GM12878 (cell line): ENCODE results near the gene HEBP1. TPM values are rescaled to one million over a fixed set of nuclear protein-coding genes. Genes with fewer than 3 reads are reported as not detected.

ENCODE experiments used
- ATAC-seq: fragments of 200-7000 bp; cut with Tn5 transposase; 3 replicates; pipeline ENCODE4 v1.9.1; 2020; ENCODE audit warnings: mild to moderate bottlenecking, moderate library complexity
- BruUV-seq: library from RNA; stranded (reverse); fragments of 400-500 nt; replicated peaks from 2 replicates; lab custom pipeline; 2021; lab: Mats Ljungman, UMichigan
- CTCF ChIA-PET: fragments of 300-600 bp; sonication (Branson Sonifier 250); formaldehyde crosslinking; extraction: SDS; loops from one replicate; lab custom pipeline; 2021; ENCODE audit warnings: inconsistent platforms; lab: Yijun Ruan, JAX
- POLR2A ChIA-PET: fragments of 350-600 bp; formaldehyde crosslinking; extraction: SDS; loops from one replicate; lab custom pipeline; 2021; ENCODE audit warnings: inconsistent platforms; lab: Charles Lee
- RAD21 ChIA-PET: fragments of 300-600 bp; sonication (Branson Sonifier 250); formaldehyde crosslinking; loops from one replicate; lab custom pipeline; 2023; ENCODE audit warnings: antibody characterized with exemption; ENCODE audit not compliant: unreplicated experiment; lab: Charles Lee
- SMC1A ChIA-PET: fragments of 300-600 bp; sonication (Branson Sonifier 250); formaldehyde crosslinking; loops from one replicate; lab custom pipeline; 2023; ENCODE audit not compliant: unreplicated experiment, uncharacterized antibody; lab: Charles Lee
- DNase-seq: peaks from one replicate; pipeline ENCODE4 v3.0.0-alpha.2; 2011; ENCODE audit warnings: low read depth, low spot score
- FAIRE-seq: peaks from 3 replicates; lab custom pipeline; 2011; peaks lifted over from hg19 to GRCh38; lab: Jason Lieb, UNC
- H2AFZ ChIP-seq: 2 replicates; pipeline ENCODE4 v1.6.0; 2011; ENCODE audit warnings: low read depth, low read length, control low read depth; ENCODE audit not compliant: control insufficient read depth
- H3K27ac ChIP-seq: 2 replicates; pipeline ENCODE4 v1.5.1; 2011; ENCODE audit warnings: control low read depth; ENCODE audit not compliant: control insufficient read depth, insufficient read depth
- H3K27me3 ChIP-seq, 2 experiments: replicated peaks in 1 of 2; 2 replicates each; pipeline versions ENCODE4 v1.6.0 to v1.6.1; 2011; ENCODE audit warnings: low read length in 1 of 2; ENCODE audit not compliant: control insufficient read depth in 2 of 2, insufficient read depth in 2 of 2
- H3K36me3 ChIP-seq, 2 experiments: 2 replicates each; pipeline ENCODE4 v1.5.1; 2011; ENCODE audit warnings: low read length in 1 of 2; ENCODE audit not compliant: control insufficient read depth in 2 of 2, insufficient read depth in 2 of 2
- H3K4me1 ChIP-seq: 2 replicates; pipeline ENCODE4 v1.6.1; 2011; ENCODE audit warnings: mild to moderate bottlenecking, low read length, moderate library complexity, mixed read lengths; ENCODE audit not compliant: control insufficient read depth, insufficient read depth
- H3K4me2 ChIP-seq: 2 replicates; pipeline ENCODE4 v1.6.0; 2011; ENCODE audit warnings: control low read depth; ENCODE audit not compliant: control insufficient read depth, insufficient read depth
- H3K4me3 ChIP-seq: fragments of 200-600 bp; sonication (generic); 2 replicates; pipeline ENCODE4 v1.5.1; 2016
- H3K79me2 ChIP-seq: 2 replicates; pipeline ENCODE4 v1.6.0; 2011; ENCODE audit warnings: low read length; ENCODE audit not compliant: control insufficient read depth, insufficient read depth
- H3K9ac ChIP-seq: 2 replicates; pipeline ENCODE4 v1.8.0; 2011; ENCODE audit warnings: low read length, control low read depth, mixed read lengths; ENCODE audit not compliant: control insufficient read depth, insufficient read depth
- H3K9me3 ChIP-seq: replicated peaks from 3 replicates; pipeline ENCODE4 v1.5.1; 2011; ENCODE audit warnings: mild to moderate bottlenecking, low read length; ENCODE audit not compliant: control insufficient read depth, insufficient read depth
- H4K20me1 ChIP-seq: 2 replicates; pipeline ENCODE4 v1.6.0; 2011; ENCODE audit not compliant: control insufficient read depth, insufficient read depth
- BCL11A ChIP-seq: IDR thresholded peaks from 2 replicates; pipeline ENCODE4 v1.6.1; 2011; ENCODE audit warnings: low read depth, low read length
- CHD4 ChIP-seq: fragments of 200-600 bp; sonication (generic); IDR thresholded peaks from 2 replicates; pipeline ENCODE4 v1.6.1; 2016; ENCODE audit warnings: mild to moderate bottlenecking
- DPF2 ChIP-seq: fragments of 450-650 bp; IDR thresholded peaks from 2 replicates; pipeline ENCODE4 v1.6.1; 2017; ENCODE audit warnings: mild to moderate bottlenecking
- IKZF1 ChIP-seq: fragments of 450-650 bp; conservative IDR thresholded peaks from 2 replicates; pipeline ENCODE4 v1.6.1; 2017; ENCODE audit warnings: antibody characterized with exemption, mild to moderate bottlenecking
- IRF4 ChIP-seq: IDR thresholded peaks from 2 replicates; pipeline ENCODE4 v1.6.1; 2011; ENCODE audit warnings: low read depth, low read length
- POLR2AphosphoS5 ChIP-seq: IDR thresholded peaks from 2 replicates; pipeline ENCODE4 v1.6.1; 2011; ENCODE audit warnings: mild to moderate bottlenecking, low read length, inconsistent platforms
- PRDM15 ChIP-seq: fragments of 450-650 bp; formaldehyde crosslinking; IDR thresholded peaks from 2 replicates; pipeline ENCODE4 v1.4.0; 2020; ENCODE audit warnings: mild to moderate bottlenecking, moderate library complexity
- RB1 ChIP-seq: fragments of 450-650 bp; formaldehyde crosslinking; IDR thresholded peaks from 2 replicates; pipeline ENCODE4 v1.6.1; 2017; ENCODE audit warnings: mild to moderate bottlenecking, borderline replicate concordance
- STAT3 ChIP-seq: IDR thresholded peaks from 2 replicates; pipeline ENCODE4 v1.6.1; 2011; ENCODE audit warnings: low read depth, low read length, improper control_type of control experiment
- TAF1 ChIP-seq: IDR thresholded peaks from 2 replicates; pipeline ENCODE4 v1.6.1; 2011; ENCODE audit warnings: mild to moderate bottlenecking, low read depth, low read length, borderline replicate concordance
- ZNF207 ChIP-seq: fragments of 450-650 bp; IDR thresholded peaks from 2 replicates; pipeline ENCODE4 v1.6.1; 2014; ENCODE audit warnings: antibody characterized with exemption, mild to moderate bottlenecking, borderline replicate concordance
- ZNF274 ChIP-seq: IDR thresholded peaks from one replicate; pipeline ENCODE4 v1.8.0; 2011; ENCODE audit not compliant: insufficient read length, insufficient read depth
- WGBS: methylation state at CpG from one replicate; pipeline ENCODE4 v1.1.6; 2016; ENCODE audit warnings: low lambda C conversion rate; ENCODE audit not compliant: insufficient replicate concordance, insufficient coverage; ENCODE audit errors: missing lambda C conversion rate; 5-methylcytosine and 5-hydroxymethylcytosine counted together
- in situ Hi-C: fragments of 300-500 bp; cut with MboI; formaldehyde crosslinking; loops from 9 replicates; pipeline ENCODE4 v1.14.3; 2018; ENCODE audit warnings: mixed read lengths
- intact Hi-C: fragments of 100-400 bp; cut with micrococcal nuclease; formaldehyde crosslinking; loops from one replicate; pipeline ENCODE4 v1.14.2; 2022; ENCODE audit not compliant: unreplicated experiment
- polyA plus RNA-seq, 11 experiments: library from polyadenylated mRNA; depleted of rRNA in 4 of 11; unstranded in 6 of 11; stranded (reverse) in 5 of 11; fragments of >200 nt; fragmentation: Nextera tagmentation in 4 of 11; fragmentation: Illumina TruSeq in 1 of 11; extraction: Ambion mirVana in 4 of 11; extraction: Trizol in 1 of 11; gene quantifications; 1 replicate in 1 of 11; 2 replicates in 10 of 11; pipeline versions ENCODE4 v1.2.1 to v1.2.3, GENCODE V29; 2011 to 2016; ENCODE audit warnings: inconsistent platforms in 2 of 11, missing spikeins in 2 of 11, low read depth in 1 of 11
- total RNA-seq, 4 experiments: library from RNA; depleted of rRNA in 3 of 4; stranded (reverse); fragments of >200 nt in 3 of 4; fragmentation: Illumina TruSeq in 1 of 4; extraction: Trizol in 1 of 4; gene quantifications; 2 replicates each; pipeline versions ENCODE4 v1.2.1 to v1.2.3, GENCODE V29; 2013 to 2021
- TF ChIP-seq, protein P1 (sequence below): fragments of 450-650 bp; IDR thresholded peaks from 2 replicates; pipeline ENCODE4 v1.6.1; 2016; ENCODE audit warnings: mild to moderate bottlenecking
- TF ChIP-seq, protein P2 (sequence below): fragments of 450-650 bp; IDR thresholded peaks from 2 replicates; pipeline ENCODE4 v1.6.1; 2017; ENCODE audit warnings: low read depth, mild to moderate bottlenecking, moderate library complexity
- TF ChIP-seq, protein P3 (sequence below): IDR thresholded peaks from 2 replicates; pipeline ENCODE4 v1.6.1; 2012; ENCODE audit warnings: low read length, inconsistent platforms

The HEBP1 gene
- total and polyA plus RNA-seq, 10 of the 15 experiments (the other 5 are each of a cell fraction or from before 2014, with no cell fraction given): 0.07 to 0.32 (median 0.18) TPM; not detected in 5

DNA sequence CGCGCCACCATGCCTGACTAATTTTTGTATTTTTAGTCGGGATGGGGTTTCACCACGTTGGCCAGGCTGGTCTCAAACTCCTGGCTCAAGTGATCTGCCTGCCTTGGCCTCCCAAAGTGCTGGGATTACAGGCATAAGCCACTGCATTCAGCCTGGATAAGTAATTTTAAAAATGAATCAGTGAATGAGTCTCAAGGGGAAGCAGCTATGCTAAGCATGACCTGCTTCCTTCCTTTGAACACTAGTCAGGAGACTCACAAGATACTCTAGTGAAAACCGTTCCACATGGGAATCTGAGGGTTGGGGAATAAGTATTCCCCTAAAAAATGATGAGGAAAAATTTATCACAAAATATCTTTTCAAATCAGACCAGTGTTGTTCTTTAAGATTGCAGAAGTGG lies 33.4 kb upstream of the HEBP1 start (continued):
- TF ChIP-seq, protein P1, sequence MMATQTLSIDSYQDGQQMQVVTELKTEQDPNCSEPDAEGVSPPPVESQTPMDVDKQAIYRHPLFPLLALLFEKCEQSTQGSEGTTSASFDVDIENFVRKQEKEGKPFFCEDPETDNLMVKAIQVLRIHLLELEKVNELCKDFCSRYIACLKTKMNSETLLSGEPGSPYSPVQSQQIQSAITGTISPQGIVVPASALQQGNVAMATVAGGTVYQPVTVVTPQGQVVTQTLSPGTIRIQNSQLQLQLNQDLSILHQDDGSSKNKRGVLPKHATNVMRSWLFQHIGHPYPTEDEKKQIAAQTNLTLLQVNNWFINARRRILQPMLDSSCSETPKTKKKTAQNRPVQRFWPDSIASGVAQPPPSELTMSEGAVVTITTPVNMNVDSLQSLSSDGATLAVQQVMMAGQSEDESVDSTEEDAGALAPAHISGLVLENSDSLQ: no peak
- TF ChIP-seq ZNF274: no peak
- TF ChIP-seq, protein P2, sequence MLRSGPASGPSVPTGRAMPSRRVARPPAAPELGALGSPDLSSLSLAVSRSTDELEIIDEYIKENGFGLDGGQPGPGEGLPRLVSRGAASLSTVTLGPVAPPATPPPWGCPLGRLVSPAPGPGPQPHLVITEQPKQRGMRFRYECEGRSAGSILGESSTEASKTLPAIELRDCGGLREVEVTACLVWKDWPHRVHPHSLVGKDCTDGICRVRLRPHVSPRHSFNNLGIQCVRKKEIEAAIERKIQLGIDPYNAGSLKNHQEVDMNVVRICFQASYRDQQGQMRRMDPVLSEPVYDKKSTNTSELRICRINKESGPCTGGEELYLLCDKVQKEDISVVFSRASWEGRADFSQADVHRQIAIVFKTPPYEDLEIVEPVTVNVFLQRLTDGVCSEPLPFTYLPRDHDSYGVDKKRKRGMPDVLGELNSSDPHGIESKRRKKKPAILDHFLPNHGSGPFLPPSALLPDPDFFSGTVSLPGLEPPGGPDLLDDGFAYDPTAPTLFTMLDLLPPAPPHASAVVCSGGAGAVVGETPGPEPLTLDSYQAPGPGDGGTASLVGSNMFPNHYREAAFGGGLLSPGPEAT: no peak

- H2AFZ ChIP-seq: no peak overlapping the region
- no peaks in the 10 kb centered on the region for H3K4me1 ChIP-seq
- H3K79me2 ChIP-seq: no peaks in the 10 kb centered on the region
- ChIA-PET SMC1A (no interaction called here), RAD21 (no interaction called here), CTCF (no interaction called here), POLR2A (no interaction called here)
- H3K27ac ChIP-seq: no peak overlapping the region
- H3K36me3 ChIP-seq: no peaks in the 10 kb centered on the region
- H3K27me3 ChIP-seq: peaks cover 2 to 4% of the 10 kb centered on the region in 2 experiments; a peak in 2 of 4 replicates
- H3K4me3 ChIP-seq: no peak overlapping the region
- H3K9ac ChIP-seq: no peak overlapping the region
- ATAC-seq (no peak), FAIRE-seq (no peak), DNase-seq (no peak)
- in situ Hi-C loops: no loop called here
- no TSS peak for BruUV-seq
- no peak overlapping the region for H3K4me2 ChIP-seq
- intact Hi-C loops: no loop called here
- H3K9me3 ChIP-seq: no peaks in the 10 kb centered on the region
- 93% methylated on average over 2 of the region's 2 CpGs for WGBS
- no peaks in the 10 kb centered on the region for H4K20me1 ChIP-seq
- TF ChIP-seq BCL11A: no peak
- no peak for TF ChIP-seq STAT3
- TF ChIP-seq PRDM15: no peak
- no peak for TF ChIP-seq IKZF1
- no peak for TF ChIP-seq IRF4
- TF ChIP-seq RB1: no peak
- no peak for TF ChIP-seq DPF2
- TF ChIP-seq, protein P3, sequence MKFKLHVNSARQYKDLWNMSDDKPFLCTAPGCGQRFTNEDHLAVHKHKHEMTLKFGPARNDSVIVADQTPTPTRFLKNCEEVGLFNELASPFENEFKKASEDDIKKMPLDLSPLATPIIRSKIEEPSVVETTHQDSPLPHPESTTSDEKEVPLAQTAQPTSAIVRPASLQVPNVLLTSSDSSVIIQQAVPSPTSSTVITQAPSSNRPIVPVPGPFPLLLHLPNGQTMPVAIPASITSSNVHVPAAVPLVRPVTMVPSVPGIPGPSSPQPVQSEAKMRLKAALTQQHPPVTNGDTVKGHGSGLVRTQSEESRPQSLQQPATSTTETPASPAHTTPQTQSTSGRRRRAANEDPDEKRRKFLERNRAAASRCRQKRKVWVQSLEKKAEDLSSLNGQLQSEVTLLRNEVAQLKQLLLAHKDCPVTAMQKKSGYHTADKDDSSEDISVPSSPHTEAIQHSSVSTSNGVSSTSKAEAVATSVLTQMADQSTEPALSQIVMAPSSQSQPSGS: no peak
- no peak for TF ChIP-seq POLR2AphosphoS5
- TF ChIP-seq CHD4: no peak
- no peak for TF ChIP-seq TAF1
- TF ChIP-seq ZNF207: no peak
Measured at GRCh38 chr12:13032164-13032563, 32.1 kb upstream of the HEBP1 start.
